SK-N-SH (cell line): ENCODE measurements around the gene NOL4L. TPM values are rescaled to one million over a fixed set of nuclear protein-coding genes. Genes with fewer than 3 reads are reported as not detected.

Source experiments
- CTCF ChIA-PET: fragments of 300-600, 350-600 bp; formaldehyde crosslinking; extraction: SDS; loops from one replicate; lab custom pipeline; 2021; lab: Yijun Ruan, JAX
- POLR2A ChIA-PET: fragments of 350-600 bp; sonication (Branson Sonifier 250); formaldehyde crosslinking; extraction: SDS; loops from one replicate; lab custom pipeline; 2020; ENCODE audit warnings: antibody characterized with exemption, inconsistent platforms; lab: Yijun Ruan, JAX
- DNase-seq: peaks from one replicate; pipeline ENCODE4 v3.0.0; 2012
- H2AFZ ChIP-seq: fragments of 200-600 bp; sonication (generic); 2 replicates; pipeline ENCODE4 v1.8.1; 2016; ENCODE audit warnings: antibody characterized with exemption, mild to moderate bottlenecking, low read depth
- H3F3A ChIP-seq: fragments of 200-600 bp; sonication (generic); replicated peaks from 2 replicates; pipeline ENCODE3; 2016; ENCODE audit warnings: antibody characterized with exemption, mild to moderate bottlenecking; ENCODE audit not compliant: insufficient read depth
- H3K27ac ChIP-seq, 2 experiments: fragments of 200-500 bp in 1 of 2; fragments of 200-600 bp in 1 of 2; sonication (Bioruptor generic) in 1 of 2; sonication (generic), shearing (Covaris generic) in 1 of 2; 2 replicates each; pipeline versions ENCODE4 v1.5.1 to v1.6.1; 2014 to 2016; ENCODE audit warnings: low read depth in 2 of 2, inconsistent platforms in 1 of 2, low read length in 1 of 2, mild to moderate bottlenecking in 1 of 2, mixed read lengths in 1 of 2
- H3K27me3 ChIP-seq: fragments of 200-600 bp; sonication (generic), shearing (Covaris generic); 2 replicates; pipeline ENCODE4 v1.6.1; 2016; ENCODE audit warnings: mixed run types; ENCODE audit not compliant: insufficient read depth
- H3K36me3 ChIP-seq, 2 experiments: fragments of 200-500 bp in 1 of 2; fragments of 200-600 bp in 1 of 2; sonication (Bioruptor generic) in 1 of 2; sonication (generic) in 1 of 2; replicated peaks in 1 of 2; 2 replicates each; pipeline versions ENCODE3 to v1.5.1; 2014 to 2016; ENCODE audit warnings: low read length in 1 of 2, mild to moderate bottlenecking in 1 of 2; ENCODE audit not compliant: insufficient read depth in 2 of 2, control insufficient read depth in 1 of 2
- H3K4me1 ChIP-seq, 2 experiments: fragments of 200-500 bp in 1 of 2; fragments of 200-600 bp in 1 of 2; sonication (Bioruptor generic) in 1 of 2; sonication (generic), shearing (Covaris generic) in 1 of 2; 2 replicates each; pipeline versions ENCODE4 v1.5.1 to v1.6.1; 2014 to 2016; ENCODE audit warnings: low read depth in 1 of 2, low read length in 1 of 2, mixed run types in 1 of 2; ENCODE audit not compliant: insufficient read depth in 2 of 2, control insufficient read depth in 1 of 2
- H3K4me2 ChIP-seq: fragments of 200-600 bp; sonication (generic), shearing (Covaris generic); 2 replicates; pipeline ENCODE4 v1.6.1; 2017; ENCODE audit warnings: mixed run types
- H3K4me3 ChIP-seq, 2 experiments: fragments of 200-500 bp in 1 of 2; fragments of 200-600 bp in 1 of 2; sonication (Bioruptor generic) in 1 of 2; sonication (generic), shearing (Covaris generic) in 1 of 2; 2 replicates each; pipeline versions ENCODE4 v1.5.1 to v1.8.1; 2014 to 2016; ENCODE audit warnings: low read depth in 2 of 2, inconsistent platforms in 1 of 2, low read length in 1 of 2, mild to moderate bottlenecking in 1 of 2, mixed read lengths in 1 of 2, moderate library complexity in 1 of 2
- H3K79me2 ChIP-seq: fragments of 200-600 bp; sonication (generic); 2 replicates; pipeline ENCODE4 v1.8.1; 2017; ENCODE audit warnings: mild to moderate bottlenecking; ENCODE audit not compliant: insufficient read depth
- H3K9ac ChIP-seq: fragments of 200-600 bp; sonication (generic); 2 replicates; pipeline ENCODE4 v1.6.1; 2017; ENCODE audit warnings: mixed run types
- H3K9me2 ChIP-seq: fragments of 200-600 bp; sonication (generic); 2 replicates; pipeline ENCODE4 v1.6.1; 2017; ENCODE audit warnings: mixed run types
- H3K9me3 ChIP-seq: fragments of 200-600 bp; sonication (generic); 2 replicates; pipeline ENCODE4 v1.6.1; 2017; ENCODE audit warnings: mixed run types, mild to moderate bottlenecking, moderate library complexity
- H4K20me1 ChIP-seq: fragments of 200-600 bp; sonication (generic); 2 replicates; pipeline ENCODE4 v1.6.1; 2017; ENCODE audit warnings: mild to moderate bottlenecking, mixed run types; ENCODE audit not compliant: insufficient read depth
- CHD2 ChIP-seq: fragments of 150-350 bp; IDR thresholded peaks from 2 replicates; pipeline ENCODE4 v1.6.1; 2018; ENCODE audit warnings: low read length; ENCODE audit not compliant: partially characterized antibody
- CTCF ChIP-seq: fragments of 200-600 bp; sonication (generic); IDR thresholded peaks from 2 replicates; pipeline ENCODE4 v1.6.1; 2017; ENCODE audit warnings: antibody characterized with exemption, mild to moderate bottlenecking, moderate library complexity
- FOSL2 ChIP-seq: IDR thresholded peaks from 2 replicates; pipeline ENCODE4 v1.4.0; 2012; ENCODE audit warnings: low read depth, mild to moderate bottlenecking, moderate library complexity, borderline replicate concordance
- FOXJ3 ChIP-seq: sonication (generic); formaldehyde crosslinking; IDR thresholded peaks from 2 replicates; pipeline ENCODE4 v1.5.1; 2020; ENCODE audit warnings: mild to moderate bottlenecking, missing genetic modification reagents
- IRF3 ChIP-seq: fragments of 150-350 bp; IDR thresholded peaks from 2 replicates; pipeline ENCODE4 v1.6.1; 2016; ENCODE audit warnings: mild to moderate bottlenecking, low read depth, low read length
- JUND ChIP-seq: IDR thresholded peaks from 2 replicates; pipeline ENCODE4 v1.4.0; 2012
- MEF2A ChIP-seq: IDR thresholded peaks from 2 replicates; pipeline ENCODE4 v1.4.0; 2012; ENCODE audit warnings: low read depth, borderline replicate concordance
- NRF1 ChIP-seq: IDR thresholded peaks from 2 replicates; pipeline ENCODE4 v1.6.1; 2012; ENCODE audit warnings: low read depth, mild to moderate bottlenecking, low read length
- POLR2AphosphoS5 ChIP-seq: IDR thresholded peaks from 2 replicates; pipeline ENCODE4 v1.6.1; 2012; ENCODE audit warnings: low read depth, low read length
- RAD21 ChIP-seq: IDR thresholded peaks from 2 replicates; pipeline ENCODE4 v1.6.1; 2012; ENCODE audit warnings: mild to moderate bottlenecking, low read length
- RCOR1 ChIP-seq: fragments of 150-350 bp; IDR thresholded peaks from 2 replicates; pipeline ENCODE4 v1.6.1; 2017; ENCODE audit warnings: antibody characterized with exemption, low read length
- REST ChIP-seq: IDR thresholded peaks from 2 replicates; pipeline ENCODE4 v1.6.1; 2012; ENCODE audit warnings: mild to moderate bottlenecking, low read depth, low read length, moderate library complexity
- RFX5 ChIP-seq: IDR thresholded peaks from 2 replicates; pipeline ENCODE4 v1.6.1; 2012; ENCODE audit warnings: mild to moderate bottlenecking, improper control_type of control experiment, low read length
- RXRA ChIP-seq: IDR thresholded peaks from 2 replicates; pipeline ENCODE4 v1.4.0; 2012; ENCODE audit warnings: low read depth, mild to moderate bottlenecking, borderline replicate concordance
- SIN3A ChIP-seq: IDR thresholded peaks from 2 replicates; pipeline ENCODE4 v1.6.1; 2012; ENCODE audit warnings: low read depth, mild to moderate bottlenecking, low read length, moderate library complexity, borderline replicate concordance
- SMC3 ChIP-seq: IDR thresholded peaks from 2 replicates; pipeline ENCODE4 v1.6.1; 2012; ENCODE audit warnings: low read depth, low read length, improper control_type of control experiment
- TAF1 ChIP-seq: IDR thresholded peaks from 2 replicates; pipeline ENCODE4 v1.6.1; 2012; ENCODE audit warnings: low read depth, mild to moderate bottlenecking, low read length, moderate library complexity, borderline replicate concordance
- TEAD4 ChIP-seq: IDR thresholded peaks from 2 replicates; pipeline ENCODE4 v1.4.0; 2012; ENCODE audit warnings: mild to moderate bottlenecking, borderline replicate concordance; ENCODE audit not compliant: insufficient read depth
- YY1 ChIP-seq: IDR thresholded peaks from 2 replicates; pipeline ENCODE4 v1.4.0; 2012; ENCODE audit warnings: low read depth, mild to moderate bottlenecking
- WGBS: methylation state at CpG from one replicate; pipeline ENCODE4 v1.1.6; 2017; ENCODE audit warnings: low lambda C conversion rate; 5-methylcytosine and 5-hydroxymethylcytosine counted together
- polyA plus RNA-seq, 3 experiments: library from polyadenylated mRNA; depleted of rRNA; stranded (reverse); fragments of >200 nt; gene quantifications; 2 replicates each; pipeline ENCODE4 v1.2.3, GENCODE V29; 2012

NOL4L gene
- polyA plus RNA-seq, 1 of the 3 experiments (the other 2 are of a cell fraction): 14.3 TPM

GRCh38 chr20:32634041-32634805, 49.1 kb upstream of the NOL4L start:
- H3K4me2 ChIP-seq: no peak overlapping the region
- POLR2A ChIA-PET: no interaction called here
- DNase-seq: no peak
- H3F3A ChIP-seq: no peaks in the 10 kb centered on the region
- H3K4me1 ChIP-seq: peaks cover 0 to 23% of the 10 kb centered on the region in 2 experiments; a peak in 1 of 4 replicates
- 70% methylated on average over 19 of the region's 19 CpGs for WGBS
- TF ChIP-seq JUND (no peak), RXRA (no peak), NRF1 (no peak), MEF2A (no peak), REST (no peak), RAD21 (no peak), TAF1 (no peak), IRF3 (no peak), FOSL2 (no peak), SMC3 (no peak), POLR2AphosphoS5 (no peak), YY1 (no peak), SIN3A (no peak), TEAD4 (no peak), RFX5 (no peak), CHD2 (no peak), FOXJ3 (CRISPR knock-in tag) (no peak), CTCF (no peak), RCOR1 (no peak)
- no peaks in the 10 kb centered on the region for H3K9me3 ChIP-seq
- no peaks in the 10 kb centered on the region for H3K79me2 ChIP-seq
- CTCF ChIA-PET: interaction anchor here (0.8 to 1.5 kb wide), 4 partner anchors 17 to 112 kb away, joined by 3 to 7 read pairs (median 3); no protein-coding TSS in a partner anchor
- no peak overlapping the region for H3K9ac ChIP-seq
- no peak overlapping the region for H2AFZ ChIP-seq
- no peaks in the 10 kb centered on the region for H3K36me3 ChIP-seq
- no peak overlapping the region for H3K4me3 ChIP-seq
- H4K20me1 ChIP-seq: no peaks in the 10 kb centered on the region
- peaks cover 19% of the 10 kb centered on the region; the same call in 1 of the 2 replicates for H3K27me3 ChIP-seq
- no peaks in the 10 kb centered on the region for H3K9me2 ChIP-seq
- H3K27ac ChIP-seq: no peak overlapping the region
